K562 (cell line): ENCODE results near the gene BLCAP. TPM values are rescaled to one million over a fixed set of nuclear protein-coding genes. Genes with fewer than 3 reads are reported as not detected.
A peak's percentile ranks its signal among the peaks of the same experiment; 100 is the strongest.

Source experiments
- BCL6 ChIP-seq: fragments of 250-450 bp; sonication (Bioruptor Pico); IDR thresholded peaks from 2 replicates; pipeline ENCODE4 v1.4.0; 2020
- CBX8 ChIP-seq: fragments of 200-600 bp; sonication (generic); IDR thresholded peaks from 2 replicates; pipeline ENCODE4 v1.6.1; 2012; ENCODE audit warnings: borderline replicate concordance, mixed run types, low read depth, mild to moderate bottlenecking, moderate library complexity, mixed read lengths, low read length, control low read depth, inconsistent platforms; ENCODE audit not compliant: poor library complexity, severe bottlenecking; ENCODE audit errors: extremely low read depth
- CREM ChIP-seq: IDR thresholded peaks from 2 replicates; pipeline ENCODE4 v1.6.1; 2014; ENCODE audit warnings: antibody characterized with exemption, low read depth
- ELK1 ChIP-seq: sonication (generic); formaldehyde crosslinking; IDR thresholded peaks from 2 replicates; pipeline ENCODE4 v1.8.1; 2022; ENCODE audit warnings: missing genetic modification reagents
- ESRRA ChIP-seq: fragments of 450-650 bp; IDR thresholded peaks from 2 replicates; pipeline ENCODE4 v1.6.1; 2014; ENCODE audit warnings: low read depth, mild to moderate bottlenecking, moderate library complexity, borderline replicate concordance
- ETV5 ChIP-seq: sonication (generic); formaldehyde crosslinking; IDR thresholded peaks from 2 replicates; pipeline ENCODE4 v1.4.0; 2020; ENCODE audit warnings: low read depth, mild to moderate bottlenecking, missing genetic modification reagents
- ETV6 ChIP-seq, 3 experiments: fragments of 150-350 bp in 1 of 3; sonication (generic) in 1 of 3; formaldehyde crosslinking in 1 of 3; IDR thresholded peaks; 2 replicates each; pipeline versions ENCODE4 v1.6.1 to v1.8.0; 2014 to 2022; ENCODE audit warnings: borderline replicate concordance in 2 of 3, low read depth in 2 of 3, antibody characterized with exemption in 1 of 3, low read length in 1 of 3, mild to moderate bottlenecking in 1 of 3, missing genetic modification reagents in 1 of 3
- EZH2 ChIP-seq: IDR thresholded peaks from 2 replicates; pipeline ENCODE4 v1.6.1; 2012; ENCODE audit warnings: low read depth, mild to moderate bottlenecking, inconsistent platforms, low read length, borderline replicate concordance
- GTF3C2 ChIP-seq: IDR thresholded peaks from 3 replicates; pipeline ENCODE4 v1.6.1; 2011; ENCODE audit warnings: borderline replicate concordance, mild to moderate bottlenecking, moderate library complexity; ENCODE audit not compliant: insufficient read length; ENCODE audit errors: extremely low read depth
- HNRNPH1 ChIP-seq: fragments of 200-400 bp; formaldehyde crosslinking; optimal IDR thresholded peaks from 2 replicates; pipeline ENCODE3; 2017; ENCODE audit warnings: low read depth, mild to moderate bottlenecking, low read length, moderate library complexity
- MAZ ChIP-seq, 2 experiments: fragments of 450-650 bp in 1 of 2; sonication (generic) in 1 of 2; formaldehyde crosslinking; IDR thresholded peaks in 1 of 2; conservative IDR thresholded peaks in 1 of 2; 2 replicates each; pipeline versions ENCODE4 v1.4.0 to v1.5.0; 2020; ENCODE audit warnings: mild to moderate bottlenecking in 1 of 2, missing genetic modification reagents in 1 of 2
- PREB ChIP-seq: sonication (generic); formaldehyde crosslinking; IDR thresholded peaks from 2 replicates; pipeline ENCODE4 v1.8.1; 2023; ENCODE audit warnings: mild to moderate bottlenecking, missing genetic modification reagents
- PTRF ChIP-seq: fragments of 450-650 bp; IDR thresholded peaks from 2 replicates; pipeline ENCODE4 v1.6.1; 2016; ENCODE audit warnings: mild to moderate bottlenecking, missing genetic modification characterization, missing compliant biosample characterization
- RAD21 ChIP-seq, 2 experiments: fragments of 250-450 bp in 1 of 2; fragments of 450-650 bp in 1 of 2; sonication (Bioruptor Pico) in 1 of 2; formaldehyde crosslinking in 1 of 2; IDR thresholded peaks in 1 of 2; conservative IDR thresholded peaks in 1 of 2; 2 replicates each; pipeline versions ENCODE4 v1.4.0 to v1.8.0; 2020 to 2022; ENCODE audit warnings: mild to moderate bottlenecking in 2 of 2, moderate library complexity in 1 of 2
- RUNX1 ChIP-seq: sonication (generic); IDR thresholded peaks from 2 replicates; pipeline ENCODE4 v1.6.1; 2016; ENCODE audit warnings: antibody characterized with exemption, low read depth
- TCF7L2 ChIP-seq: fragments of 150-350 bp; IDR thresholded peaks from 2 replicates; pipeline ENCODE4 v1.6.1; 2016; ENCODE audit warnings: low read depth, mild to moderate bottlenecking, low read length, moderate library complexity
- USF1 ChIP-seq: sonication (generic); formaldehyde crosslinking; IDR thresholded peaks from 2 replicates; pipeline ENCODE4 v1.9.0; 2022; ENCODE audit warnings: mild to moderate bottlenecking, missing genetic modification reagents
- XRCC3 ChIP-seq: fragments of 450-650 bp; IDR thresholded peaks from 2 replicates; pipeline ENCODE4 v1.6.1; 2017; ENCODE audit warnings: mild to moderate bottlenecking, moderate library complexity
- ZNF282 ChIP-seq: sonication (generic); formaldehyde crosslinking; IDR thresholded peaks from 2 replicates; pipeline ENCODE4 v1.8.1; 2023; ENCODE audit warnings: missing genetic modification reagents
- ZNF311 ChIP-seq: fragments of 250-450 bp; sonication (Bioruptor Pico); IDR thresholded peaks from 2 replicates; pipeline ENCODE4 v1.4.0; 2020; ENCODE audit warnings: mild to moderate bottlenecking, moderate library complexity
- ZNF644 ChIP-seq: fragments of 200-800 bp; sonication (Bioruptor generic); IDR thresholded peaks from 2 replicates; pipeline ENCODE4 v1.6.1; 2016; ENCODE audit warnings: low read depth, missing genetic modification characterization, missing compliant biosample characterization
- polyA plus RNA-seq, 8 experiments: library from polyadenylated mRNA; depleted of rRNA in 4 of 8; stranded (reverse) in 5 of 8; unstranded in 3 of 8; fragments of >200 nt; fragmentation: Nextera tagmentation in 2 of 8; fragmentation: Illumina TruSeq in 1 of 8; extraction: Ambion mirVana in 2 of 8; extraction: Trizol in 1 of 8; gene quantifications; 2 replicates each; pipeline versions ENCODE4 v1.2.1 to v1.2.3, GENCODE V29; 2011 to 2014; ENCODE audit warnings: inconsistent platforms in 1 of 8, missing spikeins in 1 of 8
- total RNA-seq, 7 experiments: library from RNA; depleted of rRNA in 6 of 7; stranded (reverse); fragments of >200 nt in 6 of 7; fragmentation: Illumina TruSeq in 2 of 7; extraction: Trizol in 2 of 7; gene quantifications; 2 replicates each; pipeline versions ENCODE4 v1.2.1 to v1.2.3, GENCODE V29; 2011 to 2021; ENCODE audit warnings: low replicate concordance in 1 of 7

Gene BLCAP
- total and polyA plus RNA-seq, 9 of the 15 experiments (the other 6 are each of a cell fraction or from before 2014, with no cell fraction given), result 16.9 to 41.5 (median 27.6) TPM

- TF ChIP-seq RUNX1, result no peak
- TF ChIP-seq ETV6 (IDR thresholded peaks at IDR 0.05; ENCODE audit: borderline replicate concordance in 1 of 2, low read depth in 2 of 2, low read length in 1 of 2), result no peak
- TF ChIP-seq ETV6 (CRISPR knock-in tag; IDR thresholded peaks at IDR 0.05; ENCODE audit: borderline replicate concordance), result no peak
- TF ChIP-seq BCL6, result peak; percentile 90
- no peak for TF ChIP-seq PREB
- 0 out of 4 replicates have a peak, but pooled peaks of 1 of the 2 experiments have one; percentile 27 for TF ChIP-seq RAD21 (CRISPR knock-in tag; conservative IDR thresholded peaks at IDR 0.05 in 1 of 2, IDR thresholded peaks at IDR 0.05 in 1 of 2)
- no peak for TF ChIP-seq USF1 (CRISPR knock-in tag)
- TF ChIP-seq ZNF282, result no peak
- TF ChIP-seq EZH2, result no peak
- TF ChIP-seq ESRRA, result no peak
- TF ChIP-seq ELK1, result no peak
- TF ChIP-seq ZNF644 (tag), result peak; percentile 68; the same call in 1 of the 2 replicates
- TF ChIP-seq PTRF (tag), result peak; percentile 91
- no peak for TF ChIP-seq CREM
- no peak for TF ChIP-seq HNRNPH1
- peak in 1 of 2 experiments; percentile 89; a peak in 2 of 4 replicates for TF ChIP-seq MAZ (CRISPR knock-in tag; conservative IDR thresholded peaks at IDR 0.05 in 1 of 2, IDR thresholded peaks at IDR 0.05 in 1 of 2)
- TF ChIP-seq TCF7L2, result no peak
- no peak for TF ChIP-seq GTF3C2
- no peak for TF ChIP-seq ZNF311 (CRISPR knock-in tag)
- no peak for TF ChIP-seq XRCC3
- no peak for TF ChIP-seq CBX8
- TF ChIP-seq ETV5 (CRISPR knock-in tag), result no peak
Measured at GRCh38 chr20:37542281-37542680, 14.6 kb upstream of the BLCAP start (continued).
